Measurements from ENCODE around the gene SELPLG.

SELPLG gene

DNA sequence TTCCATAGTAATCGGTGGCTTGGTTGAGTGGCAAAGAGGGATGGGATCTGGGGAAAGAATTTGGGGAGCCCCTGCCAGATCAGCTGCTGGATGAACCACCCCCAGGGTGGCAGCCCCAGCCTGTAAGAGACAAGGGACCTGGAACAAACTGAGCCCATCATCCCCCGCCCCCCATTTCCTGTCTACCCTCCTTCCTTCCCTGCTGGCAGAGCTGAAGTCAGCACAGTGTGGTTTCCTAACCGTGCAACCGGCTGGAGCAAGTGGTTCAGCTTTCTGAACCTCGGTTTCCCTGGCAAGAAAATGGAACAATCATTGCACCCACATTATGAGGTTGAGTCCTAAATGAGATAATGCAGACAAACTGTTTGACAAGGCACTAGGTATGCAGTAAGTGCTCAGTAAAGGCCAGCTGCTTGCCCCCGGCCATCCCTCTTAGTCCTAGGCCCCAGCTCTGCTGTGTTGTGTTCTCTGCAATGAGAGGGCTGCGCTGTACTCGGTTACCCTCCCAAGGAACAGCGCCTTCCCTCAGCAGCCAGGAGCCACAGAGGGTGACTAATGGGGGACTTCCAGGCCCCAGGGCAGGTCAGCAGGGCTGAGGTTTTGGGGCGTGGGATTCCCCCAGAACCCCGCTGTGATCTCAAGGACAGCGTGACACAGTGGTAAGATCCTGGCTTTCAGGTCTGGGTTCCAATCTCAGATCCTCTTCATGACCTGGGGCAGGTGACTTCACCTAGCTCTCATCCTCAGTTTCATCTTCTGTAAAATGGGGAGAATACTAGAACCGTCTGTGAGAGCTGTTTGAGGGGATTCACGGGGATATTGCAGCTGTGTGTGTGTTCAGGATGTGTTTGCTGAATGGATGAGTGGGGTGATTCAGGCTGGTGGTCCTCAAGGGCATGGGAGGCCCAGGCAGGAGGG lies 16.5 kb downstream of the SELPLG start:
- no peak for DNase-seq

DNA sequence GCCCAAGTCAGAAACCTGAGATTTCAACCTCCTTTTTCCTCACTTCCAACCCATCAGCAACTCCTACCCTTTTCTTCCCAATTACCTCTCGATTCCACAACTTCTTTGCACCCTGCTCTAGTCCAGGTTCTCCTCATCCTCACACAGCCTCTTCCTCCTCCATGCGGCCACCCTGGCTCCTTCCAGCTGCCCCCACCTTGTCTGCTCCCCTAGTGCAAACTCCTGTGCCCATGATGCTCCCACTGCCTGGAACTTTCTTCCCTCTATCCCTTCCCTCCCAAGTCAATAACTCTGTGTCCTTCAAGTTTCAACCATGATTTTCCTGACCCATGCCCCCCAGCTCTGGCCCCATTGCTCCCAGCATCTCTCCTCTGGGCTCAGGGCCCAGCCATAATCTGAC lies 17.3 kb downstream of the SELPLG start:
- DNase-seq: no peak

DNA sequence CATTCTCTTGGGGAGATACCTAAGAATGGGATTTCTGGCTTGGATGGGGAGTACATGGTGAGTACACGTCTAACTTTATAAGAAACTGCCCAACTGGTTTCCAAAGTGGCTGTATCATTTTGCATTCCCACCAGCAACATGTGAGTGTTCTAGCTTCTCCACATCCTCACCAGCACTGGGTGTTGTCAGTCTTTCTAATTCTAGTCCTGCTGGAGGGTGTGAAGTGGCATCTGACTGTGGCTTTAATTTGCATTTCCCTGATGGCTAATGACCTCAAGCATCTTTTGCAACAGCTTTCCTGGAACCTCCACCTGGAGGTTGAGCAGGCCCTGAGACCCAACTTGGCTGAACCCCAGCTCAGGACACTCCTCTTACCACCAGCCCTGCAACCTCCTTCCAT lies 17.8 kb downstream of the SELPLG start:
- no peak for DNase-seq

DNA sequence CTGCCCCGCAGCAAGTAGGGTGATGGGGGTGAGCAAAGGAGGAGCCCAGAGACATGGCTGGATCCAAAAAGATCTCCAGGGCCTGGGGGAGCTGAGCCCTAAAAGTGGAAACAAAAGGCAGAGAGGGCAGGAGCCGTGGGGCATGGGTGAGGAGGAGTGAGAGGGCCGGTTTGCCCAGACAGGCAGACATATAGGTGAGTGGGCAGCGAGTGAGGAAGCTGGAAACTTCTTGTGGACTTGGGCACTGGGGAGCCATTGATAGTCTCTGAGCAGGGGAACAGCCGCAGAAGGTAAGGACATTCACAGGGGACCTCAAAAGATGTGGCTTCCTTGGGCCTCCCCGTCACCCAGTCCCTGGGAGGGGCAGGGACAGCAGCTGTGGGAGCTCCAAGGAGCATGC lies 19.1 kb downstream of the SELPLG start:
- no peak for DNase-seq

DNA sequence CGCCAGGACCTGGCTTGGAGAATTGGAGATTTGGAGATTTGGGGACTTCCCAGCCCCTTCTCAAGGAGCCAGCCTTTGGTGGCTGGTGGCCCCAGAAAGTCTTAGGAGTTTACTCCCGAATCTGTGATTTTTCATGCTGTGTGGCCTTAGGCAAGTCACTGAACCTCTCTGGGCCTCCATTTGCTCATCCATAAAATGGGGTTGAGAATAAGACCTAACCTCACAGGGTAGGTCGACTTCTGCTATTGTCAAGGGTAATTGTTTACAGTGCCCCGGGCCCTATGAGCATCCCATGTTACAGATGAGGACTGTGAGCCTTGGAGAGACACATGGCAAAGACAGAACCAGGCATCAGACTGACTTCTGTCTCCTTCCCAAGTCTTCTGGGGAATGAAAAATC lies 19.7 kb downstream of the SELPLG start:
- no peak for DNase-seq

DNA sequence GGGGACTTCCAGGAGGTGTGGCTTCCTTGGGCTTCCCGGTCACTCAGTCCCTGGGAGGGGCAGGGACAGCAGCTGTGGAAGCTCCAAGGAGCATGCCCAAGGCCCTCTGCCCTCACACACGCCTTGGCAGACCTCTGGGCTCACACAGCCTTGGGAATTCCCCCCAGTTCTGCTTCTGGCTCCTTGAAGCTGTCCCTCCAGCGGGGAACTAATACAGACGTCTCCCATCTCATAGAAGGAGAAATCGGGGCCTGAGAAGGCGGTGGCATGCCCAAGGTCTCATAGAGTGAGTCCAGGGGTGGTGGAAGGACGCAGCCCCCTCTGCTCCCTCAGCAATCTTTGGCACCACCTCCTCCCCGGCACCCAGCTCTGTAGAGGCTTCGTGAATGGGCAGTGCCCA lies 20.1 kb downstream of the SELPLG start:
- DNase-seq: no peak

DNA sequence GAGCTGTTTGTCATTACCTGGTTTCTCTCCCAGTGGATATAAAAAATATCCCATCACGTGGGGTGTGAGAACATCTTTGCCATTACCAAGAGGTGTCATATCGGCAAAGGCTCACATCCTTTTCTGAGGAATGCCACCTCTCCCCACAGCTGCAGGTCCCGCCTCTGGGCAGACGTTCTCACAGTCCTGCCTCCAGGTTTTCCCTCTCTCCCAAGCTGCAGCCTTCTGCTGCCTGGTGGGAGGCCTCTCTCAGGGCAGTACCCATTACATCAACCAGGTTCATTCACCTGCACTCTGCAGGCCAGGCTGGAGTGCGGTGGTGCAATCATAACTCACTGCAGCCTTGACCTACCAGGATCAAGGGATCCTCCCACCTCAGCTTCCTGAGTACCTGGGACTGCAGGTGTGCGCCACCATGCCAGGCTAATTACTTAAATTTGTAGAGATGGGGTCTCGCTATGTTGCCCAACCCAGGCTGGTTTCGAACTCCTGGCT lies 20.9 kb downstream of the SELPLG start:
- DNase-seq: no peak

DNA sequence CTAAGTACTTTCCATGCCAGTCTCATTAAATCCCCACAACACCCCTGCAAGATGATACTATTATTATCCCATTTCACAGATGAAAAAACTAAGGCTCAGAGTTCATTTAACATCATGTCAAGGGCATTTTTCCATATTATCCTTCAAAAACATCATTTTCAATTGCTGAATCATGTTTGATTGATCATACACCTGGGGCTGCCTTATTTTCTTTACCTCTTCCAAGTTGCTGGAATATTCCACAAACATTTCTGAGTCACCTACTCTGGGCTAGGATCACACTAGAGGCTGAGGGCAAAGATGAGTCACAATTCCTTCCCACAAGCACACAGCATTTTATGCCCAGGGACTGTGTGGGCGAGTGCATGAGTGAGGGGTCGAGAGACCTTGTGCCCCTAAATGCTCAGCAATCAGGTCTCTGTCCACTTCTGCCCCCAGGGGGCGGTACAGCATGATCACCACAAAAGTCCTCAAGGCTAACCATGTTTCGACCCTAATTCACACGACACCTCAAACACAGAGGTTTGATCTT lies 21.7 kb downstream of the SELPLG start:
- DNase-seq: no peak

DNA sequence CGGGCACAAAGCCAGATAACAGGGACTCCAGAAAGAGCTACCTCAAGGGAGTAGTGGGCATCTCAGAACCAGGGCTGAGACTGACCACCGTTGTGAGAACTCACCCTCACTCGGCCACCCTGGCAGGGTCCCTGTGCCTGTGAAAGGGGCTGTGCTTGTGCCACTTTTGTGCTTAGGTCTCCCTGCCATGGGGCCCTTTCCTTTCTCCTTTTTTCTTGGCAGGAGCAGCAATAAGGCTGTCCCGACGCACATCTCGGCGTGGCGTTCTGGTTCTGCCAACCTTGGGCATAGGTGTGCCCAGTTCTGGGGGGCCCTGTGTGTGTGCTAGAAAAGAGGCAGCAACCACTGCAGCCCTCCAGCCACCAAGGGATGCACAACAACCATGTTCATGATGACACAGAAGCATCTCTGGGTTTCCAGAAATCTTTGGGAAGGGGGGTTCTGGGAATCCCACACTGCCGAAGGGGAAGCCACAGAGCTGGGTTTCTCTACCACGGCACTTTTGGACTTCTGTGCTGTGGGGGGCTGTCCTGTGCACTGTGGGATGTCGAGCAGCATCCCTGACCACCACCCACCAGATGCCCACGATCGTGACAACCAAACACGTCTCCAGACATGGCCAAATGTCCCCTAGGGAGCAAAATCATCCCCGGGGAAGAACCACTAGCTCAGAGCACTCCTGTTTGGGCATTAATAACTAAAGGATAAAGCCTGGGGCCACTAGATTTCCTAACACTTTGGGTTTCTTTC lies 22.7 kb downstream of the SELPLG start:
- DNase-seq: no peak

DNA sequence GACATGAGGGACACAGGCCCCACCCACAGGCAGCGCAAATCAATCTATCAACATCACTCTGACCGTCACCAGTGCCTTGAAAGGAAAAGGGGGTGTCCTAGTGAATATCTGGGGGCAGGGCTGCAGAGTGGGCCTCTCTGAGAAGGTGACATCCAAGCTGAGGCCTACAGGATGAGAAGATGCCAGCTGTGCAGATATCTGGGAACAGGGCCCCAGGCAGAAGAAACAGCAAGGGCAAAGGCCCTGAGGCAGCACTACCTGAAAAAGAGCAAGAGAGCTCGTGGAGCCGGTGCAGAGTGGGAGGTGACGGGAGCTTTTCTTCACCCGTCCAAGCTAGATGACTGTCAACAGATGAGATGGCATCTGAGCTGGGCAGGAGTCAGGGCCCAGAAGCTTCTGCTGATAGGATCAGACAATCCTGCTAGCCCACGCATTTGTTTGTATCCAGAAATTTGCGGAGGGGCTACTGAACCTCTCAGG lies 23.3 kb downstream of the SELPLG start:
- no peak for DNase-seq

DNA sequence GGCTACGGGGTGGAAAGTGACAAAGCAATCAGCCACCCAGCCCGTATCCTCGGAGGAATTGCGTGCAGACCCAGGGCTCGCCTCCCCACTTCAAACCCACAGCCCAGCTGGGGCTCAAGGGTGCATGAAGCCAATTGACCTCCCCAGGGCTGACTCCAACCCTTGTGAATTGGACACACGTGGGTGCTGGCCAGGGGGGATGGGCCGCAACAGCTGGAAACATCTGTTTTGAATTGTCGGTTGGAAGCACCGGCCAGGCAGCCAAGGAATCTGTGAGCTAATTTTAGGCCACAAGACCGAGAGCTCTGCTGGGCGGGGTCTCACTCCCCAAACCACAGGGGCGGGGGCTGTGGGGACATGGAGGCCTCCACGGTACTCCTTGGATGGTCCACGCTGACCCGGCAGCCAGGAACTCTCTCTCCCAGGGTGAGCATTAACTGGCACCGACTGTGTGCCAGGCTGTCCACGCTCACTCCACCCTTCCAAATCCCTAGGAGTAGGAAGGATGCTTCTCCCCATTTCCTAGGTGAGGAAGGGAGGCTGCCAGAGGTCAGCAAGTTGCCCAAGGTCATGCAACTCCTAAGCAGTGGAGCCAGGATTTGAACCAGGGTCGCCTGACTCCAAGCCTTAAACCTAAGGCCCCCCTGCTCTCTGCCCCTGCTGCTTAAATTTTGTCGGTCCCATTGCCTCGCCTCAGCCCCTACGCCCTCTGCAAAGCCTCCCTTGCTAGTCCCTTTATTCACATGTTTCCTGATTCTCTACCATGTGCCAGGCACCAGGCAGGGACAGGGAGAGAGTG lies 24.0 kb downstream of the SELPLG start:
- no peak for DNase-seq

DNA sequence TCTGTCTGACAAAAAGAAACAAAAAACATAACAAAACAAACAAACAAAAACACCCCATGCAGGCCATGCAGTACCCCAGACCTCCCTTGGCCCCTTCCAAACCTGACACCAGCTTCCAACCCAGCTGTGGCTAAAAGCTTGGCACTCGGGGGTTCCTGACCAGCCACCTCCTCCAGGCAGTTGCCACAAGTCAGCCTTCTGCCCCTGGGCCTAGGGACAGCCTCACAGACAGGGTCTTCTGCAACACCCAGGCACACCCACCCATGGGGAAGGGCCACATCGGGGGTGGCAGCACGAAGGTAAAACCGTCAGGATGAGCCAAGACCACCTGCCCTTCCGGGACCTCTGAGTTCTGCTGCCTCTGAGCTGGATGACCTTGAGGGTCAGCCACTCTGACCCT lies 25.1 kb downstream of the SELPLG start:
- DNase-seq: no peak

DNA sequence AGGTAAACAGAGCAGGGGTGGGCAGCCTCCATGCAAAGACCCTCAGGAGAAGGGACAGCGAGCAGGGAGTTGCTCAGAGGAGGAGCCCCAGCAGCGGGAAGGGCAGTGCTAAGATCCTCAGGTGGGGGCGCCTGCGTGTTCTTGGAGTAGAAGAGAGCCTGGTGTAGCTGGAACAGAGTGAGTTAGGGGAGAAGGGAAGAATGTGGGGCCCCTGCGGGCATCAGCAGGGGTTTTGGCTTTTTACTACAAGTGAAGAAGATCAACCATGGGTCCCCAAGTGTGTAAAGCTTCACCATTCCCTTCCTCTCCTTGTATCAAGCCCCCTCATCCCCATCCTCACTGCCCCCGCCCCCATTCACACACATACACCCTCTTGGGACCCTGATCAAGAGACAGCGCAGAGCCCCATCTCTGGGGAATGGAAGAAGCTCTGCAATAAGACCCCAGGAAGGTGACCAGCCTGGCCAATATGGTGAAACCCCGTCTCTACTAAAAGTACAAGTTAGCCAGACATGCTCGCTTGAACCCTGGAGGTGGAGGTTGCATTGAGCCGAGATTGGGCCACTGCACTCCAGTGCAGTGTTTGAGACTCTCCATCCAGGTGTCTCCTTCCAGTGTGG lies 25.6 kb downstream of the SELPLG start:
- DNase-seq: no peak

DNA sequence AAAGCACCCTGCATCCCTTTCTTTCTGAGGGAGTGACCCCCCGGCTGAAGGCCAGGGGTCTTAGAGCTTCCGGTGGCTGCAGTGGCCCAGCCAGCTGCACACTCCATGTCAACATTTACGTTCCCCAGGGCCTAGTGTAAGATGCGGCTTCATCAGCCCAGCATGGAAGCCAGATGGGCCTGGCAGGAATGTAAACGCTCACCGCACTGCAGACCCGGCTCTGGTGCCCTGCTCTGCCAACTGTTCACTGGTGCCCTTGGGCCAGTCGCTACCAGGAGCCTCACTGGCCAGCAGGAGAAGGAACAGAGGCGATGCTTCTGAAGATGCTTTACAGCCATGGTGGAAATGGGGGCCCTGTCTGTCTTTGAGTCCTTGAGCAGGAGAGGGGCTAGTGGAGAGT lies 27.2 kb downstream of the SELPLG start:
- DNase-seq: no peak

DNA sequence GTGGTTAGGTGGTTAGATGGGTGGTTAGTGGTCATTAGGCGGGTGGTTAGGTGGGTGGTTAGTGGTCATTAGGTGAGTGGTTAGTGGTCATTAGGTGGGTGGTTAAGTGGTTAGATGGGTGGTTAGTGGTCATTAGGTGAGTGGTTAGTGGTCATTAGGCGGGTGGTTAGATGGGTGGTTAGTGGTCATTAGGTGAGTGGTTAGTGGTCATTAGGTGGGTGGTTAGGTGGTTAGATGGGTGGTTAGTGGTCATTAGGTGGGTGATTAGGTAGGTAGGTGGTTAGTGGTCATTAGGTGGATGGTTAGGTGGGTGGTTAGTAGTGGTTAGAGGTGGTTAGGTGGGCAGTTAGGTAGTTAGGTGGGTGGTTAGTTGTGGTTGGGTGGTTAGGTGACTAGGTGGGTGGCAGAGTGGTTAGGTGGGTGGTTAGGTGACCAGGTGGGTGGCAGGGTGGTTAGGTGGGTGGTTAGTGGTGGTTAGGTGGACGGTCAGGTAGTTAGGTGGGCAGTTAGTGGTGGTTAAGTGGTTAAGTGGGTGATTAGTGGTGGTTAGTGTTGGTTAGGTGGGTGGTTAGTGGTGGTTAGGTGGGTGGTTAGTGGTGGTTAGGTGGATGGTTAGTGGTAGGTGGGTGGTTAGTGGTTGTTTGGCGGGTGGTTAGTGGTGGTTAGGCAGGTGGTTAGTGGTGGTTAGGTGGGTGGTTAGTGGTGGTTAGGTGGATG lies 27.8 kb downstream of the SELPLG start:
- DNase-seq: no peak

DNA sequence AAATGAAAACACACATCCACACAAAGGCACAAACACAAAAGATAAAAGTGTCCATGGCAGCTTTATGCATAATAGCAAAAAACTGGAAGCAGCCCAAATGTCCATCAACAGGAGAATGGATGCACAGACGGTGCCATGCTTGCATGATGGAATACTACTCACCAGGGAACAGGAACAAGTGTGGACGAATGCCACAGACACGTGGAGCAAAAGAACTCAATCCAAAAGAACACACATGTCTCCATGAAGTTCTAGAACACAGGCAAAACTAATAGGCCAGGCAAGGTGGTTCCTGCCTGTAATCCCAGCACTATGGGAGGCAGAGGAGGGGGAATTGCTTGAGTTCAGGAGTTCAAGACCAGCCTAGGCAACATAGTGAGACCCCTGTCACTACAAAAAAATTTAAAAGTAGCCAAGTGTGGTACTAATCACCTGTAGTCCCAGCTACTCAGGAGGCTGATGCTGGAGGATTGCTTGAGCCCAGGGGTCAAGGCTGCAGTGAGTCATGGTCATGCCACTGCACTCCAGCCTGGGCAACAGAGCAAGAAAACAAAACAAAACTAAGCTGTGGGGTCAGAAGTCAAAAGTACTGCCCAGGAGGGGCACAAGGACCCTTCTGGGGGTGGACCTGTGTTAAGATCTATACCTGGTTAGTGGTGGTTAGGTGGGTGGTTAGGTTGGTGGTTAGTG lies 28.5 kb downstream of the SELPLG start:
- no peak for DNase-seq

DNA sequence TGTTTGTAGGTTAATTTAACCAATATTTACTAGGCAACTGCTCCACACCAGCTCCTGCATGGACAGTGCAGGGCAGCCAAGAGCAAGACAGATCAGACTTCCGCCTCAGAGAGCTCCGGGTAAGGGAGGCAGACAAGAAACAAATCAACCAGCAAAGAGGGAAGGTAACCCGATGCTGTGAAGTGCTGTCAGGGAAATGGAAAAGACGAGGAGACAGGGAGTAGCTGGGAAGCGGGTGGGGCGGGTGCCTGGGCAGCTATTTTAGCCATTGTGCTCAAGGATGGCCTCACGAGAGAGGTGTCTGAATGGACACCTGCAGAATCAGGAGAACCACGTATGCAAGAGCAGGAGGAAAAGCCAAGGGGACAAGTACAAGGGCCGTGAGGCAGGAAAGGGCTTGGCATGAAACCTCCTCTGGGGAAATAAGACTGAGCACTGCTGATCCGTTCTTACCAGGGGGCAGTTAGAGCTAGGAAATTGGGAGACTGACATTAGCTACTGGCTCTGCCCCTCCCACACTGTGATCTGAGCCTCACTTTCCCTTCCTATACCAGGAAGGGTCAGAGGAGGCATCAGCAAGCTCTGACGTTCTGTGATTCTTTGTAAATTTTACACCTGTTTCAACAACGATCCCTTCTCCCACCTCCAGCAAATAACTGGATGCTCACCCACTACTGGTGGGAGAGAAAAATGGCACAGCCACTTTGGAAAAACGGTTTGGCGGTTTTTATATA lies 29.3 kb downstream of the SELPLG start:
- no peak for DNase-seq

DNA sequence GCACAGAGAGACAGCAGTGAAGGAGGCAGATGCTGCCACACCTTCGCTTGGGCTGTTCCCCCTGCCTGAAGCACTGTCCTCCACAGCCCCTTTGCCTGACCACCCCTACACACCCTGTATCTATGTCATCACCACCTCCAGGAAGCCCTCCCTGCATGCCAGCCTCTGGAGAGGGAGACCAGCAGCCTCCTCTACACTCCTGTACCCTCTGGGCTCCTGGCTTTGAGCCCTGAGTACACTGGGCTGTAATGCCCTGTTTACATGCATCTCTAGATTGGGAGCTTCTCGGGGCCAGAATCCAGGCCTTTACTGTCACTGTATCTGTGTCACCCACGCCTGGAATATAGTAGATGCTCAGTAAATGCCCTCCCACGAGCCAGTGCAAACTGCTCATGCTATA lies 30.0 kb downstream of the SELPLG start:
- DNase-seq: no peak

DNA sequence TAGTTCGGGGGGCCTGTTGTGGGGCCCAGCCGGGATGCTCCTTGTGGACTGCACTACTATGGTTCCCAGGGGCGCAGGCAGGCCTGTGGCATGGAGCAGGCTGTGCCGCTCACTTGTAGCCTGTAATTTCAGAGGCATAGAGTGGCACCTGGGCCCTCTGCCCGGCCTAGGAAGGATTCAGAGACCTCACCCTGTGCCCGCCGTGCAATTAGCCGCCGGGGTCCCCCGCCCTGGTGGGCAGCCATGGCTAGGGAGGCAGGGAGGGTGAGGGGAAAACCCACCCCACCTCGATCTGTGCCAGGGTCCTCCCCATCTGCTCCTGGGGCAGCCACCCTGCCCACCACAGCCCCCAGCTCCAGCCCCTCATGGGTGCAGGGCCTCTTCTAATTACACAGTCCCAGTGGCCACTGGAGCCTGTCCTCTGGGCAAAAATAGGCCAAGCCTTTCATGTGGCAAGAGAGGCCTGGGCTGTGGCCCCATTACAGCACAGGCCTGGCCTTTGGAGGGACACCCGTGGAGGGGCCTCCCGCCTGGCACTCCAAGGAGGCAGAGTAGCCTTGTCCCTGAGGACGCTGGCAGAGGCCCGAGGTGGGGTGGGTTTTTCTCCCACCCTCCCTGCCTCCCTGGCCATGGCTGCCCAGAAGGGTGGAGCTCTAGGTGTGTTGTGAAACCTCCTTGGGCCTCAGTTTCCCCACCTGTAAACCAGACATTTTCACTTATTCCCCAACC lies 30.6 kb downstream of the SELPLG start:
- DNase-seq: no peak
